HepG2 (cell line): ENCODE data around the gene RAC3. TPM values are rescaled to one million over a fixed set of nuclear protein-coding genes. Genes with fewer than 3 reads are reported as not detected.

Experiments
- BRD4 ChIP-seq: sonication (generic); formaldehyde crosslinking; IDR thresholded peaks from 2 replicates; pipeline ENCODE4 v1.4.0; 2020; ENCODE audit warnings: missing genetic modification reagents
- JDP2 ChIP-seq: sonication (generic); formaldehyde crosslinking; IDR thresholded peaks from 2 replicates; pipeline ENCODE4 v1.8.1; 2022; ENCODE audit warnings: missing genetic modification reagents, borderline replicate concordance
- MED8 ChIP-seq: sonication (generic); formaldehyde crosslinking; IDR thresholded peaks from 2 replicates; pipeline ENCODE4 v1.8.1; 2023; ENCODE audit warnings: mild to moderate bottlenecking, missing genetic modification reagents; ENCODE audit not compliant: insufficient replicate concordance
- SIN3A ChIP-seq: IDR thresholded peaks from 2 replicates; pipeline ENCODE4 v1.6.1; 2011; ENCODE audit warnings: low read depth, mild to moderate bottlenecking, control low read depth, low read length, borderline replicate concordance
- SP140L ChIP-seq: sonication (generic); formaldehyde crosslinking; IDR thresholded peaks from 2 replicates; pipeline ENCODE4 v1.4.0; 2020; ENCODE audit warnings: missing genetic modification reagents, borderline replicate concordance
- ZNF235 ChIP-seq: sonication (generic); formaldehyde crosslinking; IDR thresholded peaks from 2 replicates; pipeline ENCODE4 v1.8.1; 2023; ENCODE audit warnings: mild to moderate bottlenecking, missing genetic modification reagents, borderline replicate concordance
- ZNF329 ChIP-seq: sonication (generic); formaldehyde crosslinking; IDR thresholded peaks from 2 replicates; pipeline ENCODE4 v1.9.0; 2021; ENCODE audit warnings: low read depth, mild to moderate bottlenecking, missing genetic modification reagents
- ZNF501 ChIP-seq: sonication (generic); formaldehyde crosslinking; IDR thresholded peaks from 2 replicates; pipeline ENCODE4 v1.5.1; 2020; ENCODE audit warnings: mild to moderate bottlenecking, moderate library complexity, missing genetic modification reagents
- ZNF776 ChIP-seq: sonication (generic); formaldehyde crosslinking; IDR thresholded peaks from 2 replicates; pipeline ENCODE4 v1.4.0; 2020; ENCODE audit warnings: mild to moderate bottlenecking, missing genetic modification reagents
- polyA plus RNA-seq, 8 experiments: library from polyadenylated mRNA; depleted of rRNA in 3 of 8; stranded (reverse) in 7 of 8; unstranded in 1 of 8; fragments of >200 nt; fragmentation: Illumina TruSeq in 4 of 8; extraction: Trizol in 4 of 8; gene quantifications; 2 replicates each; pipeline versions ENCODE4 v1.2.1 to v1.2.3, GENCODE V29; 2011 to 2016; ENCODE audit warnings: low read depth in 4 of 8, missing spikeins in 1 of 8, mixed read lengths in 1 of 8; ENCODE audit not compliant: insufficient read depth in 1 of 8
- total RNA-seq, 5 experiments: library from RNA; depleted of rRNA; stranded (reverse); fragments of >200 nt; fragmentation: Illumina TruSeq; extraction: Trizol; gene quantifications; 2 replicates each; pipeline ENCODE4 v1.2.3, GENCODE V29; 2016; ENCODE audit warnings: low read depth in 1 of 5
- TF ChIP-seq, protein P1 (sequence below): sonication (generic); formaldehyde crosslinking; IDR thresholded peaks from 2 replicates; pipeline ENCODE4 v1.4.0; 2020; ENCODE audit warnings: missing genetic modification reagents, borderline replicate concordance
- TF ChIP-seq, protein P2 (sequence below): sonication (generic); formaldehyde crosslinking; IDR thresholded peaks from one replicate; pipeline ENCODE4 v1.5.1; 2020; ENCODE audit warnings: mild to moderate bottlenecking, missing genetic modification reagents; ENCODE audit errors: not compliant biosample characterization
- TF ChIP-seq, protein P3 (sequence below): sonication (generic); formaldehyde crosslinking; IDR thresholded peaks from 2 replicates; pipeline ENCODE4 v1.5.1; 2020; ENCODE audit warnings: missing genetic modification reagents, mild to moderate bottlenecking, borderline replicate concordance
- TF ChIP-seq, protein P4 (sequence below): sonication (generic); formaldehyde crosslinking; IDR thresholded peaks from 2 replicates; pipeline ENCODE4 v1.4.0; 2020; ENCODE audit warnings: missing genetic modification reagents

Gene RAC3
- total and polyA plus RNA-seq, 2 of the 13 experiments (the other 11 are each of a cell fraction or from before 2014, with no cell fraction given), result 10.5 to 21.3 TPM

DNA sequence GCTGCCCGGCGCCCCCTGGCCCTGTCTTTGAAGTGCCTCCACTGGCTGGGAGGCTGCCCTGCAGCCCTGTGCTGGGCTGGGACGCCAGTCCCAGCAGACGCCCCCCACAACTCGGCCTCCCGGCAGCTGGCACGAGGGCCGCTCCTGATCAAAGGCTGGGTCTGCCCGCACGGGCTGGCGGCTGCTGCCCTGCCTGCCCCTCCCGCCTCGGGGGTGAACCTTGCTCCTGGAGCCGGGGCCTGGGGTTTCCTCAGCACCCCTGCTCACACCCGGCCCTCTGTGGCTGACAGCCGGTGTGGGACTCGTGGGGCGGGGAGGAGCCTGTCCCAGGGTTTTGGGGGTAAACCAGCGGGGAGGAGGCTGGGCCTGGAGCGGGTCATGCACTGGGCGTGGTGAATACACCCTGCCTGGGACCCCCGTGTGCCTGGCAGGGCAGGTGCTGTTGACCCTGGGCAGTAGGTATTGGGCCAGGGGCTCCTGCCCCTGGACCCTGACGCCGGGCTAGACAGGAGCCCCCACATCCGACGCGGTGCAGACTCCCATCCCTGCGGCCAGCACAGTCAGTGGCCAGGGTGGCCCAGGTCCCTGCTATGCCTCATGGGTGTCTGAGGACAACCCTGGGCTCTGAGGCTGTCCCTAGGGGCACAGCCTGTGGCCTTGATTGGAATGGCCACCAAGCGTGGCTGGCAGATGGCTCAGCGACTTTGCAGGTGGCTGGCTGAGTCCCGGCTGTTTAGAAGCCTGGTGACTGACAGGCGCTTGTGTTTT lies 30.5 kb upstream of the RAC3 start (continued):
- TF ChIP-seq, protein P1, sequence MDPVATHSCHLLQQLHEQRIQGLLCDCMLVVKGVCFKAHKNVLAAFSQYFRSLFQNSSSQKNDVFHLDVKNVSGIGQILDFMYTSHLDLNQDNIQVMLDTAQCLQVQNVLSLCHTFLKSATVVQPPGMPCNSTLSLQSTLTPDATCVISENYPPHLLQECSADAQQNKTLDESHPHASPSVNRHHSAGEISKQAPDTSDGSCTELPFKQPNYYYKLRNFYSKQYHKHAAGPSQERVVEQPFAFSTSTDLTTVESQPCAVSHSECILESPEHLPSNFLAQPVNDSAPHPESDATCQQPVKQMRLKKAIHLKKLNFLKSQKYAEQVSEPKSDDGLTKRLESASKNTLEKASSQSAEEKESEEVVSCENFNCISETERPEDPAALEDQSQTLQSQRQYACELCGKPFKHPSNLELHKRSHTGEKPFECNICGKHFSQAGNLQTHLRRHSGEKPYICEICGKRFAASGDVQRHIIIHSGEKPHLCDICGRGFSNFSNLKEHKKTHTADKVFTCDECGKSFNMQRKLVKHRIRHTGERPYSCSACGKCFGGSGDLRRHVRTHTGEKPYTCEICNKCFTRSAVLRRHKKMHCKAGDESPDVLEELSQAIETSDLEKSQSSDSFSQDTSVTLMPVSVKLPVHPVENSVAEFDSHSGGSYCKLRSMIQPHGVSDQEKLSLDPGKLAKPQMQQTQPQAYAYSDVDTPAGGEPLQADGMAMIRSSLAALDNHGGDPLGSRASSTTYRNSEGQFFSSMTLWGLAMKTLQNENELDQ (CRISPR knock-in tag), result no peak
- TF ChIP-seq ZNF235 (CRISPR knock-in tag) (no peak), BRD4 (peak; percentile 97), SIN3A (peak; percentile 19; the same call in 1 of the 2 replicates), ZNF329 (peak; percentile 8; the same call in 1 of the 2 replicates), ZNF501 (peak; percentile 72), ZNF776 (CRISPR knock-in tag) (peak; percentile 86), MED8 (peak; percentile 99), SP140L (CRISPR knock-in tag) (peak; percentile 74; the same call in 1 of the 2 replicates), JDP2 (CRISPR knock-in tag) (peak; percentile 43; the same call in 1 of the 2 replicates)
- TF ChIP-seq, protein P2, sequence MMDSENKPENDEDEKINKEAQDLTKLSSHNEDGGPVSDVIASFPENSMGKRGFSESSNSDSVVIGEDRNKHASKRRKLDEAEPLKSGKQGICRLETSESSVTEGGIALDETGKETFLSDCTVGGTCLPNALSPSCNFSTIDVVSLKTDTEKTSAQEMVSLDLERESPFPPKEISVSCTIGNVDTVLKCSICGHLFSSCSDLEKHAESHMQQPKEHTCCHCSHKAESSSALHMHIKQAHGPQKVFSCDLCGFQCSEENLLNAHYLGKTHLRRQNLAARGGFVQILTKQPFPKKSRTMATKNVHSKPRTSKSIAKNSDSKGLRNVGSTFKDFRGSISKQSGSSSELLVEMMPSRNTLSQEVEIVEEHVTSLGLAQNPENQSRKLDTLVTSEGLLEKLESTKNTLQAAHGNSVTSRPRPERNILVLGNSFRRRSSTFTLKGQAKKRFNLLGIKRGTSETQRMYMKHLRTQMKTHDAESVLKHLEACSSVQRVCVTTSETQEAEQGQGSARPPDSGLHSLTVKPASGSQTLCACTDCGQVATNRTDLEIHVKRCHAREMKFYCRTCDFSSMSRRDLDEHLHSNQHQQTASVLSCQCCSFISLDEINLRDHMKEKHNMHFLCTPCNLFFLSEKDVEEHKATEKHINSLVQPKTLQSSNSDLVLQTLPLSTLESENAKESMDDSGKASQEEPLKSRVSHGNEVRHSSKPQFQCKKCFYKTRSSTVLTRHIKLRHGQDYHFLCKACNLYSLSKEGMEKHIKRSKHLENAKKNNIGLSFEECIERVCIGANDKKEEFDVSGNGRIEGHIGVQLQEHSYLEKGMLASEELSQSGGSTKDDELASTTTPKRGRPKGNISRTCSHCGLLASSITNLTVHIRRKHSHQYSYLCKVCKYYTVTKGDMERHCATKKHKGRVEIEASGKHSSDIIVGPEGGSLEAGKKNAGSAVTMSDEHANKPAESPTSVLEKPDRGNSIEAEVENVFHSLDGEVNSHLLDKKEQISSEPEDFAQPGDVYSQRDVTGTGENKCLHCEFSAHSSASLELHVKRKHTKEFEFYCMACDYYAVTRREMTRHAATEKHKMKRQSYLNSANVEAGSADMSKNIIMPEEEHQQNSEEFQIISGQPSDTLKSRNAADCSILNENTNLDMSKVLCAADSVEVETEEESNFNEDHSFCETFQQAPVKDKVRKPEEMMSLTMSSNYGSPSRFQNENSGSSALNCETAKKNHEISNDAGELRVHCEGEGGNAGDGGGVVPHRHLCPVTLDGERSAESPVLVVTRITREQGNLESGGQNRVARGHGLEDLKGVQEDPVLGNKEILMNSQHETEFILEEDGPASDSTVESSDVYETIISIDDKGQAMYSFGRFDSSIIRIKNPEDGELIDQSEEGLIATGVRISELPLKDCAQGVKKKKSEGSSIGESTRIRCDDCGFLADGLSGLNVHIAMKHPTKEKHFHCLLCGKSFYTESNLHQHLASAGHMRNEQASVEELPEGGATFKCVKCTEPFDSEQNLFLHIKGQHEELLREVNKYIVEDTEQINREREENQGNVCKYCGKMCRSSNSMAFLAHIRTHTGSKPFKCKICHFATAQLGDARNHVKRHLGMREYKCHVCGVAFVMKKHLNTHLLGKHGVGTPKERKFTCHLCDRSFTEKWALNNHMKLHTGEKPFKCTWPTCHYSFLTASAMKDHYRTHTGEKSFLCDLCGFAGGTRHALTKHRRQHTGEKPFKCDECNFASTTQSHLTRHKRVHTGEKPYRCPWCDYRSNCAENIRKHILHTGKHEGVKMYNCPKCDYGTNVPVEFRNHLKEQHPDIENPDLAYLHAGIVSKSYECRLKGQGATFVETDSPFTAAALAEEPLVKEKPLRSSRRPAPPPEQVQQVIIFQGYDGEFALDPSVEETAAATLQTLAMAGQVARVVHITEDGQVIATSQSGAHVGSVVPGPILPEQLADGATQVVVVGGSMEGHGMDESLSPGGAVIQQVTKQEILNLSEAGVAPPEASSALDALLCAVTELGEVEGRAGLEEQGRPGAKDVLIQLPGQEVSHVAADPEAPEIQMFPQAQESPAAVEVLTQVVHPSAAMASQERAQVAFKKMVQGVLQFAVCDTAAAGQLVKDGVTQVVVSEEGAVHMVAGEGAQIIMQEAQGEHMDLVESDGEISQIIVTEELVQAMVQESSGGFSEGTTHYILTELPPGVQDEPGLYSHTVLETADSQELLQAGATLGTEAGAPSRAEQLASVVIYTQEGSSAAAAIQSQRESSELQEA (CRISPR knock-in tag), result peak; percentile 67
- TF ChIP-seq, protein P3, sequence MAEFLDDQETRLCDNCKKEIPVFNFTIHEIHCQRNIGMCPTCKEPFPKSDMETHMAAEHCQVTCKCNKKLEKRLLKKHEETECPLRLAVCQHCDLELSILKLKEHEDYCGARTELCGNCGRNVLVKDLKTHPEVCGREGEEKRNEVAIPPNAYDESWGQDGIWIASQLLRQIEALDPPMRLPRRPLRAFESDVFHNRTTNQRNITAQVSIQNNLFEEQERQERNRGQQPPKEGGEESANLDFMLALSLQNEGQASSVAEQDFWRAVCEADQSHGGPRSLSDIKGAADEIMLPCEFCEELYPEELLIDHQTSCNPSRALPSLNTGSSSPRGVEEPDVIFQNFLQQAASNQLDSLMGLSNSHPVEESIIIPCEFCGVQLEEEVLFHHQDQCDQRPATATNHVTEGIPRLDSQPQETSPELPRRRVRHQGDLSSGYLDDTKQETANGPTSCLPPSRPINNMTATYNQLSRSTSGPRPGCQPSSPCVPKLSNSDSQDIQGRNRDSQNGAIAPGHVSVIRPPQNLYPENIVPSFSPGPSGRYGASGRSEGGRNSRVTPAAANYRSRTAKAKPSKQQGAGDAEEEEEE (CRISPR knock-in tag), result no peak
- TF ChIP-seq, protein P4, sequence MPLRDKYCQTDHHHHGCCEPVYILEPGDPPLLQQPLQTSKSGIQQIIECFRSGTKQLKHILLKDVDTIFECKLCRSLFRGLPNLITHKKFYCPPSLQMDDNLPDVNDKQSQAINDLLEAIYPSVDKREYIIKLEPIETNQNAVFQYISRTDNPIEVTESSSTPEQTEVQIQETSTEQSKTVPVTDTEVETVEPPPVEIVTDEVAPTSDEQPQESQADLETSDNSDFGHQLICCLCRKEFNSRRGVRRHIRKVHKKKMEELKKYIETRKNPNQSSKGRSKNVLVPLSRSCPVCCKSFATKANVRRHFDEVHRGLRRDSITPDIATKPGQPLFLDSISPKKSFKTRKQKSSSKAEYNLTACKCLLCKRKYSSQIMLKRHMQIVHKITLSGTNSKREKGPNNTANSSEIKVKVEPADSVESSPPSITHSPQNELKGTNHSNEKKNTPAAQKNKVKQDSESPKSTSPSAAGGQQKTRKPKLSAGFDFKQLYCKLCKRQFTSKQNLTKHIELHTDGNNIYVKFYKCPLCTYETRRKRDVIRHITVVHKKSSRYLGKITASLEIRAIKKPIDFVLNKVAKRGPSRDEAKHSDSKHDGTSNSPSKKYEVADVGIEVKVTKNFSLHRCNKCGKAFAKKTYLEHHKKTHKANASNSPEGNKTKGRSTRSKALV (CRISPR knock-in tag), result peak; percentile 80; the same call in 1 of the 2 replicates
